HEK293 (cell line): ENCODE measurements around the gene NCKAP5.

ENCODE experiments used
- CTCF ChIP-seq: fragments of 450-650 bp; formaldehyde crosslinking; IDR thresholded peaks from 2 replicates; pipeline ENCODE4 v1.5.1; 2016; ENCODE audit warnings: missing biosample characterization, missing genetic modification characterization
- ZFP41 ChIP-seq: fragments of 450-650 bp; formaldehyde crosslinking; IDR thresholded peaks from 2 replicates; pipeline ENCODE4 v1.5.1; 2016; ENCODE audit warnings: missing biosample characterization, missing genetic modification characterization, borderline replicate concordance
- ZNF362 ChIP-seq: fragments of 450-650 bp; formaldehyde crosslinking; IDR thresholded peaks from 2 replicates; pipeline ENCODE4 v1.5.1; 2016; ENCODE audit warnings: missing biosample characterization, missing genetic modification characterization

- no peak for TF ChIP-seq CTCF
- TF ChIP-seq ZFP41 (tag by site-specific recombination), result no peak
- no peak for TF ChIP-seq ZNF362
Observed at GRCh38 chr2:132633635-132634034, 934.6 kb downstream of the NCKAP5 start.
